Camera-type eye (tissue), 1 donor: ENCODE measurements around the gene SERPINA1. TPM values are rescaled to one million over a fixed set of nuclear protein-coding genes. Genes with fewer than 3 reads are reported as not detected.

ENCODE experiments used
- total RNA-seq: library from RNA; depleted of rRNA; stranded (reverse); fragments of >200 nt; gene quantifications from one replicate; pipeline ENCODE4 v1.2.3, GENCODE V29; 2014

The SERPINA1 gene
- total RNA-seq = 6.8 TPM

GRCh38 chr14:94388384-94389103 is at the start of gene SERPINA1:
TSS of gene SERPINA1 (minus strand) at chr14:94388602. CDS start at chr14:94383237, 5,365 bp downstream.

GRCh38 chr14:94366146-94366915 is 22.1 kb downstream of the SERPINA1 start, which contains the start of gene SERPINA2:
TSS of gene SERPINA2 (minus strand) at chr14:94366698.

Other genes starting within 250 kb of the SERPINA1 start
- gene PPP4R4, start 214.3 kb downstream of the SERPINA1 start, total RNA-seq = 10.0 TPM
- not detected for gene SERPINA10, start 95.3 kb downstream of the SERPINA1 start, total RNA-seq
- gene SERPINA6, start 65.3 kb downstream of the SERPINA1 start, total RNA-seq = not detected
- gene SERPINA2, start 21.9 kb downstream of the SERPINA1 start, total RNA-seq = not detected
- gene SERPINA11, start 64.2 kb upstream of the SERPINA1 start, total RNA-seq = not detected
- not detected for gene SERPINA9, start 87.6 kb upstream of the SERPINA1 start, total RNA-seq
- 0.22 TPM for gene SERPINA12, start 120.9 kb upstream of the SERPINA1 start, total RNA-seq
- not detected for gene SERPINA4, start 172.8 kb upstream of the SERPINA1 start, total RNA-seq
- 0.66 TPM for gene SERPINA5, start 192.8 kb upstream of the SERPINA1 start, total RNA-seq
- 0.99 TPM for gene SERPINA3, start 223.8 kb upstream of the SERPINA1 start, total RNA-seq